OCI-LY7 (cell line): Measurements from ENCODE around the gene PCDHB8. TPM values are rescaled to one million over a fixed set of nuclear protein-coding genes. Genes with fewer than 3 reads are reported as not detected.
"Not testable (repeated sequence)": the region's sequence is repeated elsewhere in the genome, so short reads cannot be mapped to it uniquely, and the experiment has no call there.

ENCODE experiments used
- BruUV-seq: library from RNA; stranded (reverse); fragments of 400-500 nt; replicated peaks from 2 replicates; lab custom pipeline; 2021; lab: Mats Ljungman, UMichigan
- CTCF ChIA-PET: fragments of 300-600 bp; sonication (Branson Sonifier 250); formaldehyde crosslinking; loops from one replicate; lab custom pipeline; 2022; ENCODE audit warnings: antibody characterized with exemption; ENCODE audit not compliant: unreplicated experiment; lab: Charles Lee
- POLR2A ChIA-PET: fragments of 300-600 bp; sonication (Branson Sonifier 250); formaldehyde crosslinking; loops from one replicate; lab custom pipeline; 2022; ENCODE audit warnings: antibody characterized with exemption; lab: Charles Lee
- DNase-seq: peaks from one replicate; pipeline ENCODE4 v3.0.0-alpha.2; 2015; ENCODE audit warnings: low spot score
- H2AFZ ChIP-seq: fragments of 200-600 bp; sonication (generic), shearing (Covaris generic); 2 replicates; pipeline ENCODE4 v1.6.1; 2014; ENCODE audit warnings: mild to moderate bottlenecking, antibody characterized with exemption, low read length, moderate library complexity
- H3K27ac ChIP-seq: fragments of 200-600 bp; sonication (generic); 2 replicates; pipeline ENCODE4 v1.5.1; 2014; ENCODE audit warnings: mixed run types, low read depth, mild to moderate bottlenecking, moderate library complexity, low read length, inconsistent platforms; ENCODE audit not compliant: poor library complexity, severe bottlenecking
- H3K36me3 ChIP-seq: fragments of 200-600 bp; sonication (generic); 2 replicates; pipeline ENCODE4 v1.6.1; 2014; ENCODE audit warnings: mild to moderate bottlenecking, antibody characterized with exemption, low read length, moderate library complexity, mixed read lengths; ENCODE audit not compliant: insufficient read depth
- H3K4me1 ChIP-seq: fragments of 200-600 bp; sonication (generic); 2 replicates; pipeline ENCODE4 v1.5.1; 2014; ENCODE audit warnings: mild to moderate bottlenecking, low read length; ENCODE audit not compliant: insufficient read depth, poor library complexity, severe bottlenecking
- H3K4me2 ChIP-seq: fragments of 200-600 bp; sonication (generic); 2 replicates; pipeline ENCODE4 v1.6.1; 2014; ENCODE audit warnings: mild to moderate bottlenecking, low read length
- H3K4me3 ChIP-seq: fragments of 200-600 bp; sonication (generic); 2 replicates; pipeline ENCODE4 v1.5.1; 2014; ENCODE audit warnings: mild to moderate bottlenecking, low read depth, low read length; ENCODE audit not compliant: poor library complexity, severe bottlenecking
- H3K79me2 ChIP-seq: fragments of 200-600 bp; sonication (generic); 2 replicates; pipeline ENCODE4 v1.6.1; 2016; ENCODE audit warnings: low read depth, mild to moderate bottlenecking, low read length, moderate library complexity, mixed read lengths; ENCODE audit not compliant: insufficient read depth
- H3K9me2 ChIP-seq: fragments of 200-600 bp; sonication (generic); 2 replicates; pipeline ENCODE4 v1.6.1; 2016; ENCODE audit warnings: mild to moderate bottlenecking, low read length, mixed read lengths; ENCODE audit not compliant: insufficient read depth
- H3K9me3 ChIP-seq: fragments of 200-600 bp; sonication (generic); 2 replicates; pipeline ENCODE4 v1.6.1; 2014; ENCODE audit warnings: mild to moderate bottlenecking, mixed run types, low read length, mixed read lengths
- H4K20me1 ChIP-seq: fragments of 200-600 bp; sonication (generic); 2 replicates; pipeline ENCODE4 v1.6.1; 2014; ENCODE audit warnings: mild to moderate bottlenecking, antibody characterized with exemption, low read length, moderate library complexity, mixed read lengths; ENCODE audit not compliant: insufficient read depth
- CTCF ChIP-seq: fragments of 200-600 bp; sonication (generic); conservative IDR thresholded peaks from 2 replicates; pipeline ENCODE4 v1.5.1; 2014; ENCODE audit warnings: mild to moderate bottlenecking, antibody characterized with exemption, low read length, moderate library complexity, mixed read lengths
- EZH2phosphoT487 ChIP-seq: fragments of 200-600 bp; sonication (generic); IDR thresholded peaks from 2 replicates; pipeline ENCODE4 v1.6.1; 2018; ENCODE audit warnings: low read depth, borderline replicate concordance, mild to moderate bottlenecking, mixed run types, antibody characterized with exemption, low read length, moderate library complexity, mixed read lengths
- intact Hi-C: fragments of 100-400 bp; cut with micrococcal nuclease; formaldehyde crosslinking; loops from one replicate; pipeline ENCODE4 v1.10.0; 2022; ENCODE audit not compliant: unreplicated experiment
- total RNA-seq, 2 experiments: library from RNA; depleted of rRNA in 1 of 2; stranded (reverse); fragments of >200 nt in 1 of 2; shearing (Covaris generic) in 1 of 2; gene quantifications; 2 replicates each; pipeline ENCODE4 v1.2.3, GENCODE V29; 2014 to 2022

The PCDHB8 gene
- total RNA-seq, 2 experiments from 2014 or later: not detected

DNA sequence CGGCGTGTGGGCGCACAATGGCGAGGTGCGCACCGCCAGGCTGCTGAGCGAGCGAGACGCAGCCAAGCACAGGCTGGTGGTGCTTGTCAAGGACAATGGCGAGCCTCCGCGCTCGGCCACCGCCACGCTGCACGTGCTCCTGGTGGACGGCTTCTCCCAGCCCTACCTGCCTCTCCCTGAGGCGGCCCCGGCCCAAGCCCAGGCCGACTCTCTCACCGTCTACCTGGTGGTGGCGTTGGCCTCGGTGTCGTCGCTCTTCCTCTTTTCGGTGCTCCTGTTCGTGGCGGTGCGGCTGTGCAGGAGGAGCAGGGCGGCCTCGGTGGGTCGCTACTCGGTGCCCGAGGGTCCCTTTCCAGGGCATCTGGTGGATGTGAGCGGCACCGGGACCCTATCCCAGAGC, 25.5 kb upstream of the PCDHB8 start:
- H3K9me2 ChIP-seq, H3K36me3 ChIP-seq, H3K4me1 ChIP-seq, H2AFZ ChIP-seq, H3K4me3 ChIP-seq, H4K20me1 ChIP-seq, DNase-seq, H3K9me3 ChIP-seq, intact Hi-C loops, H3K4me2 ChIP-seq, H3K79me2 ChIP-seq, BruUV-seq, H3K27ac ChIP-seq, CTCF ChIA-PET: not testable (repeated sequence)
- POLR2A ChIA-PET: interaction anchor here (0.7 to 1.0 kb wide), 2 partner anchors 11 to 18 kb away, joined by 3 to 4 read pairs; no protein-coding TSS in a partner anchor

DNA sequence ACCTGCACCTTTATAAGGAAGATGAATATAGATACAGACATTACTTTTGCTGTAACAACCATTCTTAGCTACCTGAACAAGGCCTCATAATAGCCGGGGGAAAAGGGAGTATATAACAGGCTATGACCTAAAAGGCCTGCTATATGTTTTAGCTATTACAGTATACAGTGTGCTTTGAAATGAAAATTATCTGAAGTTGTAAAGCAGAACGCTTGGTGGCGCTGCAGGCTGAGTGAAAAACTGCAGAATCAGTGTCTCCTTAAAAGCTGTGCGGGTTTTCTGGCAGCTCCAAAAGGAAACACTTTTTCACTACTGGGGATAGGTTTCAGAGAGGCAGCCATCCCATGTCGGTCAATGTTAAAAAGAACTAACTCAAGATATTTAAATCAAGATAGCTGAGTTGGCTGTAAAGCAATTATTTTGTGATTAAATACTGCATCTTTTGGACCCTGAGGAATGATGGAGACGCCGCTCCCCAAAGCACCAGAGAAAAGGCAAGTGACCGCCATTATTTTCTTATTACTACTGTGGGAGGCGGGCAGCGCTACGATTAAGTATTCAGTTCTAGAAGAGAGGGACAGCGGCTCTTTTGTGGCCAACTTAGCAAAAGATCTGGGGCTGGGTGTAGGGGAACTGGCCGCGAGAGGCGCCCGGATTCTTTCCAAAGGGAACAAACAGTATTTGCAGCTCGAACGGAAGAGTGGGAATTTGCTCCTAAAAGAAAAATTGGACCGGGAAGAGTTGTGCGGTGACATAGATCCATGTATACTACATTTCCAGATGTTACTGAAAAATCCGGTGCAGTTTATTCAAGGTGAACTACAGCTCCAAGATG, 21.8 kb upstream of the PCDHB8 start:
- H4K20me1 ChIP-seq: no peaks in the 10 kb centered on the region
- no peak overlapping the region for H3K4me3 ChIP-seq
- intact Hi-C loops: no loop called here
- no peak overlapping the region for H3K4me2 ChIP-seq
- no peaks in the 10 kb centered on the region for H3K9me3 ChIP-seq
- ChIA-PET POLR2A (interaction anchor here (0.6 kb wide), 2 partner anchors 47 to 144 kb away, joined by 3 to 4 read pairs; no protein-coding TSS in a partner anchor), CTCF (no interaction called here)
- no TSS peak for BruUV-seq
- DNase-seq: no peak
- H3K9me2 ChIP-seq: no peaks in the 10 kb centered on the region
- H3K36me3 ChIP-seq: no peaks in the 10 kb centered on the region
- H3K4me1 ChIP-seq: no peaks in the 10 kb centered on the region
- H2AFZ ChIP-seq: no peak overlapping the region
- H3K79me2 ChIP-seq: no peaks in the 10 kb centered on the region
- no peak overlapping the region for H3K27ac ChIP-seq
- TF ChIP-seq EZH2phosphoT487 (no peak), CTCF (peak; percentile 74)

- H3K4me2 ChIP-seq, H3K36me3 ChIP-seq, CTCF ChIA-PET, intact Hi-C loops, H3K9me3 ChIP-seq, H3K9me2 ChIP-seq, H3K4me1 ChIP-seq, H2AFZ ChIP-seq, H3K79me2 ChIP-seq, H3K27ac ChIP-seq, POLR2A ChIA-PET, H4K20me1 ChIP-seq, H3K4me3 ChIP-seq, BruUV-seq, DNase-seq: not testable (repeated sequence)
These were observed 20.2 kb upstream of the PCDHB8 start for GRCh38 chr5:141157356-141157755.

- H2AFZ ChIP-seq, BruUV-seq, H3K4me2 ChIP-seq, H3K9me2 ChIP-seq, H3K4me1 ChIP-seq, CTCF ChIA-PET, H3K27ac ChIP-seq, H3K79me2 ChIP-seq, POLR2A ChIA-PET, H3K9me3 ChIP-seq, H3K4me3 ChIP-seq, H3K36me3 ChIP-seq, DNase-seq, H4K20me1 ChIP-seq, intact Hi-C loops: not testable (repeated sequence)
These were observed 19.7 kb upstream of the PCDHB8 start for GRCh38 chr5:141157901-141158300.
